Left colon (tissue), 2 donors: ENCODE data around the gene SMAD7. TPM values are rescaled to one million over a fixed set of nuclear protein-coding genes. Genes with fewer than 3 reads are reported as not detected.
"Not testable (repeated sequence)": the region's sequence is repeated elsewhere in the genome, so short reads cannot be mapped to it uniquely, and the experiment has no call there.

ENCODE experiments used
- ATAC-seq: fragments of 200-7000 bp; cut with Tn5 transposase; one replicate; pipeline ENCODE4 v1.9.1; 2020; ENCODE audit warnings: mild to moderate bottlenecking, moderate library complexity
- DNase-seq, 2 donors: peaks; one replicate each; pipeline ENCODE4 v3.0.0-alpha.2; 2020
- intact Hi-C, 2 donors: fragments of 100-400 bp; cut with DNase I in 1 of 2; cut with micrococcal nuclease in 1 of 2; formaldehyde crosslinking; loops; one replicate each; pipeline versions ENCODE4 v1.11.2 to v1.14.0; 2022; cut with DNase I, micrococcal nuclease
- total RNA-seq, 2 donors: library from RNA; stranded (reverse); fragmentation: NEBNext Ultra II Directional; extraction: Animal tissue kit (Norgen Biotek cat#: 25700); gene quantifications; one replicate each; pipeline ENCODE4 v1.2.1, GENCODE V29; 2021
- donor health status: DM: no; HTN: no; CAD: no.
- donor health status: DM: yes; HTN: yes; CAD: no.

SMAD7 gene
- total RNA-seq, 2 donors from 2014 or later = 36.4 to 50.0 TPM

DNA sequence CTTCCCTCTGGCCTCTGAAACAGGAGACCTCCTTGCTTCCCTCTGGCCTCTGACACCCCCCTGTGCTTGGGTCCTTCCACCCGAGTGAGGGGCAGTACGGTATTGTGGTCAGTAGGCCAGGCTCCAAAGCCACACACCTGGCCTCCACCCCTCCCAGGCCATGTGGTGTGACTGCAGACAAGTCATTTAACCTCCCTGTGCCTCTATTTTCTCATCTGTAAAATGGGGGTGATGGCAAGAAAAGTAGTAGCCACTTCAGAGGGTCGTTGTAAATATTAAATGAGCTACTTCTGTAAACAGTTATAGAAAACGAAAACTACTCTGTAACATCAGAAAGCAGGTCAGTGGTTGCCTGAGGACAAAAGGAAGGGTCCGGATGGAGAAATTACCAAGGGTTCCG lies 74.2 kb downstream of the SMAD7 start:
- DNase-seq (no peak), ATAC-seq (no peak)
- intact Hi-C loops = no loop called here

DNA sequence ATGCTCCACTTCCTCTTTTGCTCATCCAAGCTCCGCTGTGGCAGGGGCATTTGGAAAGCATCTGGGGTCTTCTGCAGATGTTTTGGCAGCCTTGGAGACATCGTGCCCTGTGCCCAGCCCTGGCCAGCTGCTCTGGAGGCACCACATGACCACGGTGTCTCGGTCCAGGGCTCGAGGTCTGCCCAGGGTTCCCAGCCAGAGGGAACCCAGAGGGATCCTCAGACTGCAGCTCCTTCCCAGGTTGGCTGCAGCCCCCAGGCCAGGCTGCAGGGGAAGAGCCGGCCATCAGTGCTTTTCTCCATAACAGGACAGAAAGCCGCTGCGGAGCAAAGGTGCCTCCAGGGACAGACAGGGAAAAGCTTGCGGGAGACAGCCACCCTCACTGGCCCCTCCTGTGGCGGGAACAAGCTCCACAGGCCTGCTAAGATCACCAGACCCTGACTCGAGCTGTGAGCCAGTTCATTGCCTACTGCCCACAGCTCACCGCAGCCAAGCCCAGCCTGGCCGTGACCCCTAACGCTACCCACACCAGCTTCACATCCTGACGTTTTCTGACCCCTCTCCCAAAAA lies 74.7 kb downstream of the SMAD7 start:
- ATAC-seq (no peak), DNase-seq (no peak)
- intact Hi-C loops = no loop called here

- intact Hi-C loops = no loop called here
- ATAC-seq = no peak
- no peak for DNase-seq
Measured at GRCh38 chr18:48875314-48875941, 75.3 kb downstream of the SMAD7 start.

DNA sequence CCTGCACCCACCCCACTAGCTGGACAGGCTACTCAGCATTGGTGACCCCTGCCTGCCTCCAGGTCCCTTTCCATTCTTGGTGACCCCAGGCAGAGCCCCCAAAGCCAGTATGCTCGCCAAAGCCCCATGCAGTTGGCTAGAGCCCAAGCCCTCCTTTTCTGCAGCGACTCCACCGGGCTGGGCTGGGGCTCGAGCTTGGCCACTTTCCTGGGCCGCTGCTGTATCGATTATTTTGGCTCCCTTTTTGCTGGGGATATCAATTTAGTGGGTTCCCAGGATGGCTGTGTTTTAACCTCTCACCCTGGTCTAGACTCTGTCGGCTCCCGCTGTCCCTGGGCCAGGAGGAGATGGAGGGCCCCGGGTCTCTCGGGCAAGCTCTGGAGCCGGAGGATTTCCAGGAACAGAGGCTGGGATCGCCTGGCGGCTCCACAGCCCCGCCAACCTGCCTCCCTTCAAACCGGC lies 76.0 kb downstream of the SMAD7 start:
- intact Hi-C loops = no loop called here
- no peak for ATAC-seq
- no peak for DNase-seq

GRCh38 chr18:48874233-48874632 lies 76.5 kb downstream of the SMAD7 start:
- intact Hi-C loops = no loop called here
- no peak for DNase-seq
- ATAC-seq = no peak

GRCh38 chr18:48872234-48873145 lies 78.3 kb downstream of the SMAD7 start:
- DNase-seq = no peak
- no peak for ATAC-seq
- intact Hi-C loops = no loop called here

- ATAC-seq = no peak
- intact Hi-C loops = no loop called here
- no peak for DNase-seq
Measured at GRCh38 chr18:48871391-48872166, 79.2 kb downstream of the SMAD7 start.

GRCh38 chr18:48870926-48871325 lies 79.8 kb downstream of the SMAD7 start:
- ATAC-seq, DNase-seq, intact Hi-C loops: not testable (repeated sequence)
